Forelimb muscle (tissue), 1 donor: ENCODE results near the gene SLAIN2. TPM values are rescaled to one million over a fixed set of nuclear protein-coding genes. Genes with fewer than 3 reads are reported as not detected.
"Not testable (repeated sequence)": the region's sequence is repeated elsewhere in the genome, so short reads cannot be mapped to it uniquely, and the experiment has no call there.

Experiments used
- DNase-seq: peaks from one replicate; pipeline ENCODE4 v3.0.0-alpha.2; 2013; ENCODE audit warnings: low read depth
- polyA plus RNA-seq: library from polyadenylated mRNA; unstranded; fragments of 120-200 nt; gene quantifications from one replicate; pipeline ENCODE4 v1.2.1, GENCODE V29; 2013; ENCODE audit not compliant: insufficient read length

The SLAIN2 gene
- polyA plus RNA-seq, 1 donor = 57.4 TPM

GRCh38 chr4:48439988-48440387, 98.7 kb downstream of the SLAIN2 start:
- no peak for DNase-seq

- not testable (repeated sequence) for DNase-seq
Measured at GRCh38 chr4:48440914-48441313, 99.6 kb downstream of the SLAIN2 start.

GRCh38 chr4:48445704-48446103, 104.4 kb downstream of the SLAIN2 start:
- no peak for DNase-seq

GRCh38 chr4:48446642-48447041, 105.3 kb downstream of the SLAIN2 start:
- no peak for DNase-seq

- DNase-seq = no peak
Measured at GRCh38 chr4:48449151-48449550, 107.8 kb downstream of the SLAIN2 start.

GRCh38 chr4:48450740-48451139, 109.4 kb downstream of the SLAIN2 start:
- no peak for DNase-seq

GRCh38 chr4:48451656-48452055, 110.3 kb downstream of the SLAIN2 start:
- DNase-seq = not testable (repeated sequence)

- DNase-seq = no peak
Measured at GRCh38 chr4:48454591-48454990, 113.3 kb downstream of the SLAIN2 start.

GRCh38 chr4:48461000-48461399, 119.7 kb downstream of the SLAIN2 start:
- no peak for DNase-seq

- DNase-seq = no peak
Measured at GRCh38 chr4:48462363-48462762, 121.0 kb downstream of the SLAIN2 start.

GRCh38 chr4:48467442-48467841, 126.1 kb downstream of the SLAIN2 start:
- no peak for DNase-seq

GRCh38 chr4:48467891-48468290, 126.6 kb downstream of the SLAIN2 start:
- DNase-seq = no peak

- no peak for DNase-seq
Measured at GRCh38 chr4:48470137-48470536, 128.8 kb downstream of the SLAIN2 start.

GRCh38 chr4:48470570-48470969, 129.2 kb downstream of the SLAIN2 start:
- no peak for DNase-seq

GRCh38 chr4:48472794-48473193, 131.5 kb downstream of the SLAIN2 start:
- DNase-seq = no peak

- no peak for DNase-seq
Measured at GRCh38 chr4:48475770-48476169, 134.4 kb downstream of the SLAIN2 start.

Other genes with a start within 250 kb of the SLAIN2 start
- 0.48 TPM for gene TXK, start 207.3 kb upstream of the SLAIN2 start, polyA plus RNA-seq
- 0.37 TPM for gene TEC, start 71.7 kb upstream of the SLAIN2 start, polyA plus RNA-seq
- gene SLC10A4, start 141.8 kb downstream of the SLAIN2 start, polyA plus RNA-seq = 0.68 TPM
- gene ZAR1, start 148.7 kb downstream of the SLAIN2 start, polyA plus RNA-seq = not detected